Measurements from ENCODE around the gene ODAD2. TPM values are rescaled to one million over a fixed set of nuclear protein-coding genes. Genes with fewer than 3 reads are reported as not detected.
A peak's percentile ranks its signal among the peaks of the same experiment; 100 is the strongest.

Gene ODAD2
- total RNA-seq, 4 donors from 2014 or later: 0.14 to 0.48 TPM; not detected in 2

- no peak for DNase-seq
- Histone ChIP-seq H3K9me3 (no peaks in the 10 kb centered on the region), H3K4me3 (no peak overlapping the region), H3K4me1 (no peaks in the 10 kb centered on the region), H3K36me3 (no peaks in the 10 kb centered on the region), H3K27me3 (no peaks in the 10 kb centered on the region), H3K27ac (no peak overlapping the region)
- WGBS, 2 donors (ENCODE audit: low coverage in 1 of 2): 17 to 36% methylated on average over 1 of the region's 1 CpG
- TF ChIP-seq CTCF (IDR thresholded peaks at IDR 0.05) (peak in 1 of 5 experiments; percentile 12), POLR2AphosphoS5 (IDR thresholded peaks at IDR 0.05) (no peak), EP300 (IDR thresholded peaks at IDR 0.05; ENCODE audit: low read depth) (no peak)
- intact Hi-C loops (cut with DNase I; ENCODE audit: low total_unique reads): no loop called here
- in situ Hi-C loops (cut with MboI; ENCODE audit: low pct_ligation_motif_present in 1 of 4, low pct_unique_long_range_greater_than_20kb in 1 of 4, low sequenced_read_pairs in 3 of 4): no loop called here
Observed at GRCh38 chr10:27783660-27784059, 215.2 kb downstream of the ODAD2 start.

- intact Hi-C loops (cut with DNase I; ENCODE audit: low total_unique reads): no loop called here
- 72 to 80% methylated on average over 9 of the region's 9 CpGs for WGBS, 2 donors (ENCODE audit: low coverage in 1 of 2)
- DNase-seq: no peak
- TF ChIP-seq CTCF (IDR thresholded peaks at IDR 0.05): no peak
- peak in 1 of 3 donors; percentile 8 for TF ChIP-seq POLR2AphosphoS5 (IDR thresholded peaks at IDR 0.05)
- TF ChIP-seq EP300 (IDR thresholded peaks at IDR 0.05; ENCODE audit: low read depth): no peak
- no peak for TF ChIP-seq POLR2A (IDR thresholded peaks at IDR 0.05)
- no peaks in the 10 kb centered on the region for H3K36me3 ChIP-seq
- no peaks in the 10 kb centered on the region for H3K4me1 ChIP-seq
- H3K27ac ChIP-seq: no peak overlapping the region
- no peaks in the 10 kb centered on the region for H3K9me3 ChIP-seq
- in situ Hi-C loops (cut with MboI; ENCODE audit: low pct_ligation_motif_present in 1 of 4, low pct_unique_long_range_greater_than_20kb in 1 of 4, low sequenced_read_pairs in 3 of 4): no loop called here
- no peaks in the 10 kb centered on the region for H3K27me3 ChIP-seq
- H3K4me3 ChIP-seq: no peak overlapping the region
Observed at GRCh38 chr10:27779462-27780015, 219.3 kb downstream of the ODAD2 start.

GRCh38 chr10:27774831-27775230 lies 224.0 kb downstream of the ODAD2 start:
- Histone ChIP-seq H3K27ac (no peak overlapping the region), H3K36me3 (no peaks in the 10 kb centered on the region), H3K9me3 (no peaks in the 10 kb centered on the region), H3K4me3 (no peak overlapping the region), H3K27me3 (peaks cover 11% of the 10 kb centered on the region), H3K4me1 (no peaks in the 10 kb centered on the region)
- DNase-seq: no peak
- 45 to 52% methylated on average over 2 of the region's 2 CpGs for WGBS, 2 donors (ENCODE audit: low coverage in 1 of 2)
- intact Hi-C loops (cut with DNase I; ENCODE audit: low total_unique reads) (no loop called here), in situ Hi-C loops (cut with MboI; ENCODE audit: low pct_ligation_motif_present in 1 of 4, low pct_unique_long_range_greater_than_20kb in 1 of 4, low sequenced_read_pairs in 3 of 4) (loop anchor here in 1 of 4 donors (25.0 kb wide), 1 partner anchor 612 kb away; no protein-coding TSS in a partner anchor)
- no peak for TF ChIP-seq CTCF (IDR thresholded peaks at IDR 0.05)
- TF ChIP-seq POLR2AphosphoS5 (IDR thresholded peaks at IDR 0.05): no peak
- TF ChIP-seq EP300 (IDR thresholded peaks at IDR 0.05; ENCODE audit: low read depth): no peak
- TF ChIP-seq POLR2A (IDR thresholded peaks at IDR 0.05): no peak

- Histone ChIP-seq H3K27ac (no peak overlapping the region), H3K9me3 (no peaks in the 10 kb centered on the region), H3K4me3 (no peak overlapping the region), H3K27me3 (peaks cover 11% of the 10 kb centered on the region), H3K4me1 (no peaks in the 10 kb centered on the region), H3K36me3 (no peaks in the 10 kb centered on the region)
- no peak for DNase-seq
- intact Hi-C loops (cut with DNase I; ENCODE audit: low total_unique reads): no loop called here
- in situ Hi-C loops (cut with MboI; ENCODE audit: low pct_ligation_motif_present in 1 of 4, low pct_unique_long_range_greater_than_20kb in 1 of 4, low sequenced_read_pairs in 3 of 4): loop anchor here in 1 of 4 donors (25.0 kb wide), 1 partner anchor 616 kb away; no protein-coding TSS in a partner anchor
- TF ChIP-seq EP300 (IDR thresholded peaks at IDR 0.05; ENCODE audit: low read depth) (no peak), POLR2AphosphoS5 (IDR thresholded peaks at IDR 0.05) (no peak), CTCF (IDR thresholded peaks at IDR 0.05) (no peak), POLR2A (IDR thresholded peaks at IDR 0.05) (no peak)
- WGBS, 2 donors (ENCODE audit: low coverage in 1 of 2): 44 to 47% methylated on average over 4 of the region's 4 CpGs
Observed at GRCh38 chr10:27771231-27771630, 227.6 kb downstream of the ODAD2 start.

Data from transverse colon (tissue), 4 donors.